ENCODE data around the gene IL1RAPL1.

GRCh38 chrX:28880136-28880535 lies 292.9 kb downstream of the IL1RAPL1 start:
- TF ChIP-seq CTCF (IDR thresholded peaks at IDR 0.05) (no peak), POLR2A (IDR thresholded peaks at IDR 0.05) (no peak)

Data from suprapubic skin (tissue), 3 donors.